Measurements from ENCODE around the gene COX4I1.
"Not testable (repeated sequence)": the region's sequence is repeated elsewhere in the genome, so short reads cannot be mapped to it uniquely, and the experiment has no call there.

Gene COX4I1

DNA sequence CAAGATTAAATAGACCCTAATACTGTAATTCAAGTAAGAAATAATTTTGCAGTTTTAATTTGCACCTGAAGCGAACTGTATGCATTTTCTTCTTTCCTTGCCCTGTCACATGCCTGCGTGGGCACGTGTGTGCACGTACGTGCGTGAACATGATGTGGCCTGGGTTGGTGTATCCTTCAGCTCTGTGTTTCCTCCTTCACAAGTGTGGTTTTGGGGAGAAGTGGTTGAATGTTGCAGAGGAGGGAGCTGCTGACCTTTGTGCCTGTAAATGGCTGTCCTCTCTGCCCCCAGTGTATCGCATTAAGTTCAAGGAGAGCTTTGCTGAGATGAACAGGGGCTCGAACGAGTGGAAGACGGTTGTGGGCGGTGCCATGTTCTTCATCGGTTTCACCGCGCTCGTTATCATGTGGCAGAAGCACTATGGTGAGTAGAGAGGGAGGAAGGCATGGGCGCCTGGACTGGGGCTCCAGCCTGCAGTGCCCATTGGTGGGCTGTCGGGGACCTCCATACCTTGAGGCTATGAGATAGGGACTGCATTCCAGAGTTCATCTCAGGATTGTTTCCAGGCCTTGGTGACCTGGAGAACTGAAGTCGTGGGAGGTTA, 6.0 kb downstream of the COX4I1 start:
- no peak for DNase-seq

DNA sequence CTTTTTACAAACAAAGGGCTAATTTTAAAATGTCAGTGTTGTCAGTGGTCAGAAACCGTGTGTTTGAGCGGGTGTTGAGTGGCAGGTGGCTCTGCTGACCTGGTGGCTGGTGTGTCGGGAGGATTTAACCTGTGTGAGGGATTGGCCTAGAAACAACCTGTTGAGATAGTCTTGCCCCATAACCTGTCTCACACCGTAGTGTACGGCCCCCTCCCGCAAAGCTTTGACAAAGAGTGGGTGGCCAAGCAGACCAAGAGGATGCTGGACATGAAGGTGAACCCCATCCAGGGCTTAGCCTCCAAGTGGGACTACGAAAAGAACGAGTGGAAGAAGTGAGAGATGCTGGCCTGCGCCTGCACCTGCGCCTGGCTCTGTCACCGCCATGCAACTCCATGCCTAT, 7.0 kb downstream of the COX4I1 start:
- no peak for DNase-seq

DNA sequence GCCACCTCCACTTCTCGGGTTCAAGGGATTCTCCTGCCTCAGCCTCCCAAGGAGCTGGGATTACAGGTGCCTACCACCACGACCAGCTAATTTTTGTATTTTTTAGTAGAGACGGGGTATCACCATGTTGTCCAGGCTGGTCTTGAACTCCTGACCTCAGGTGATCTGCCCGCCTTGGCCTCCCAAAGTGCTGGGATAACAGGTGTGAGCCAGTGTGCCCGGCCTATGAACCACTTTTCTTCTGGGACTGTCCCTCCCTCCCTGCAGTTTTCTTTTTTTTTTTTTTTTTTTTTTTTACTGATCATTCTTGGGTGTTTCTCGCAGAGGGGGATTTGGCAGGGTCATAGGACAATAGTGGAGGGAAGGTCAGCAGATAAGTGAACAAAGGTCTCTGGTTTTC, 7.8 kb downstream of the COX4I1 start:
- not testable (repeated sequence) for DNase-seq

DNA sequence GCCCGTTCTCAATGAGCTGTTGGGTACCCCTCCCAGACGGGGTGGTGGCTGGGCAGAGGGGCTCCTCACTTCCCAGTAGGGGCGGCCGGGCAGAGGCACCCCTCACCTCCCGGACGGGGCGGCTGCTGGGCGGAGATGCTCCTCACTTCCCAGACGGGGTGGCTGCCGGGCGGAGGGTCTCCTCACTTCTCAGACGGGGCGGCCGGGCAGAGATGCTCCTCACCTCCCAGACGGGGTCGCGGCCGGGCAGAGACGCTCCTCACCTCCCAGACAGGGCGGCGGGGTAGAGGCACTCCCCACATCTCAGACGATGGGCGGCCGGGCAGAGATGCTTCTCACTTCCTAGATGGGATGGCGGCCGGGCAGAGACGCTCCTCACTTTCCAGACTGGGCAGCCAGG, 8.6 kb downstream of the COX4I1 start:
- DNase-seq, result not testable (repeated sequence)

DNA sequence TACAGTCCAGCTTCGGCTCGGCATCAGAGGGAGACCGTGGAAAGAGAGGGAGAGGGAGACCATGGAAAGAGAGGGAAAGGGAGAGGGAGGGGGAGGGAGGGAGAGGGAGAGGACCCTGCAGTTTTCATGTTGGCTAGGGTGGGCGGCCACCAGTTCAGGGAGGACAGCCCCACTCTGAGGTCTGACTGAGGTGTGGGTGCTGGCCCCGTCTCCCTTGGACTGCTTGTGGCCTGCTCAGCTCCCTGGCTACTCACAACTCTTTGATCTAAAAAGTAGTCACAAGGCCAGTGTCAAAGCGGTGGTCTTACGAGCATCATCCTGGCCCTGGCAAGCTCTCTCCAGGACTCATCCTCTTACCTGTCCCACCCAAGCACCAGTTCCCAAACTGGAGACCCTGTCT, 9.4 kb downstream of the COX4I1 start:
- no peak for DNase-seq

DNA sequence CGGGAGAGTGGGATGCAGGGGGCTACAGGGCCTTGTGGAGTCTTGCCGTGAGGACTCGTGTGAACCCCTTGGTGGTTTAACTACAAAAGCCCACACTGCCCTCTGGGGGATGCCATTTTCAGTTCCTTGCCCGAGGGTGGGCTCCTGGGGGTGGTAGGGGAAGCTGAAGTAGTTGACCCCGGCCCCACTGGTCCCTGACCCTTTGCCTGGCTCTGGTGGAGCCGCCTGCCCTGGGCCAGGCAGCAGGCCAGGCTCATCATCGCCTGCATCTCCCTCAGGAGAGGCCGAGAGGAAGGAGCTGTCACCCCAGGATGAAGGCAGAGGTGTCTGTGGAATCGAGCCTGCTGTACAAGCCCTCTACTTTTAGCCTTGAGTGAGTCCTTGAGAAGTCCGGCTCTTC, 10.2 kb downstream of the COX4I1 start:
- DNase-seq, result no peak

DNA sequence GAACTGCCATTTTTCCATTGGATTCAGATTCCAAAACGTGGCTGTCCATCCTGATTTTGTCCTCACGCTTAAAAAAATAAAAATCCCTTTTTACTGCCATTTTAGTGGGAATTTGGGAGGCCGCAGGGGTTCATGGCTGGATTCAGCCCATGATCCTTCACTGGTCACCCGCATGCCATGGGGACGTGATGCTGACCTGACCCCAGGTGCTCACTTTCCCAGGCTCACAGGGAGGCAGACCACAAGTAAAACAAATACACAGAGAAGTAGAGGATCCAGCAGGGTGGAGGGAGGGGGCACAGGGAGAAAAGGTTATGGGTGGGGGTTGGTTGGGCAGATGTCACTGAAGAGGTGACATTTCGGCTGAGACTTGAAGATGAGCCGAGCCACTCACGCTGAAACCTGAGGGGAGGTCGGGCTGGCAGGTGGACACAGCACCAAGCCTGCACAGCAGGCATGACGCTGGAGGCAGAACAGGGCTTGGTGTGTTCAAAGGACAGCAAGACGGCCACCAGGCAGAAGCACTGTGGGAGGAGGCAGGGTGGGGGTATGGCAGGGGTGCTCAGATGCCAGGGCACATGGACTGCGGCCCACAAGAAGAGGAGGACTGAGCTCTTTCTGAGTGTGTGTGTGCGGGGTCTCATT, 10.7 kb downstream of the COX4I1 start:
- no peak for DNase-seq

DNA sequence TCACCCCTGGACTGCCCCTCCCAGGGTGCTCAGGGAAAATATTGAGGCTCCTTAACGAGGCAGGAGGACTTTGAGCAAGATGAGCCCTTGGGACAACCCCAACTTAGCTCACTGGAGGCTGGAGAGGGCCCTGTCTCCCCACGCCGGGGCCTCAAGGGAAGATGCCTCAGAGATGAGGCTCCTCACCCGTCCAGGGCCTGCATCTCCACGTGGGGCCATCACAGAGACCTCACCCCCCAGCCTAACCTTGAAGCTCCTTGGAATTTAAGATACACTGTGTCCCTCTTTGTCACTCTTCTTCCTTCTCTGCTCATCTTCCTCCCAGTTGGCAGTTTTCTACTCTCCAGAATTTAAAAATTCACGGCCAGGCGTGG, 11.2 kb downstream of the COX4I1 start:
- DNase-seq, result no peak

DNA sequence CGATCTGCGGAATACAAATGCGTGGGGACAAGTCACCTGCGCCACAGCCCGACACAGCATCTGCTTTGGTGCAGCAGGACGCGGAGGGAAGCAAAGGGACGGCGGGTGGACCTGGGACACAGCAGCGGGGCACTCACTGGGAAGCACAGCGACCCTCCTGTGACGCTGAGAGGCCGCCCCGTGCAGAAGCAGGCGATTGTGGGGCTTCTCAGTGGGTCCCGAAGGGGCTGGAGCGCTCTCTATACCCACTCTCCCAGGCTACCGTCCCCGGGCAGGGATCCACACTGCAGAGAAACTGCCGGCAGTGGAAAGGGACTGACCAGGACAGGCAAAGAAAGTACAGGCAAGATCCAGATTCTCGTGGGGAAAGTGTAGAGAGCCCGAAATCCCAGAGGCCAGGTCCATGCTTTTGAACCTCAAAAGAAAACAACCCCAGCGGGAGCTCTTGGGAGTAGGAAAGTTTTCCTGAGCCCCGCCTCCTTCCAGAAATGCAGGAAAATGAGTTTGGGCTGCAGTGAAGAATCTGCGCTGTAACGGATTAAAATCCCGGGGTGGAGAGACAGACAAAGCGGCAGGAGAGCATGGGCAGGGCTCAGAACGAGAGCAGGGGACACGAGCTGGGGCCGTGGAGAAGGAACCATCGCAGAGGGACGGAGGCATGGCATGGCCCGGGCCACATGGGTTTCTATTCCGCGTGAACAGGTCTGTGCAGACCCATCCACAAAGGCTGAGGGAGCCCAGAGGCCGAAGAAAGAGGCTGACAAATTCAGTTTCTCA, 12.7 kb downstream of the COX4I1 start:
- no peak for DNase-seq

DNA sequence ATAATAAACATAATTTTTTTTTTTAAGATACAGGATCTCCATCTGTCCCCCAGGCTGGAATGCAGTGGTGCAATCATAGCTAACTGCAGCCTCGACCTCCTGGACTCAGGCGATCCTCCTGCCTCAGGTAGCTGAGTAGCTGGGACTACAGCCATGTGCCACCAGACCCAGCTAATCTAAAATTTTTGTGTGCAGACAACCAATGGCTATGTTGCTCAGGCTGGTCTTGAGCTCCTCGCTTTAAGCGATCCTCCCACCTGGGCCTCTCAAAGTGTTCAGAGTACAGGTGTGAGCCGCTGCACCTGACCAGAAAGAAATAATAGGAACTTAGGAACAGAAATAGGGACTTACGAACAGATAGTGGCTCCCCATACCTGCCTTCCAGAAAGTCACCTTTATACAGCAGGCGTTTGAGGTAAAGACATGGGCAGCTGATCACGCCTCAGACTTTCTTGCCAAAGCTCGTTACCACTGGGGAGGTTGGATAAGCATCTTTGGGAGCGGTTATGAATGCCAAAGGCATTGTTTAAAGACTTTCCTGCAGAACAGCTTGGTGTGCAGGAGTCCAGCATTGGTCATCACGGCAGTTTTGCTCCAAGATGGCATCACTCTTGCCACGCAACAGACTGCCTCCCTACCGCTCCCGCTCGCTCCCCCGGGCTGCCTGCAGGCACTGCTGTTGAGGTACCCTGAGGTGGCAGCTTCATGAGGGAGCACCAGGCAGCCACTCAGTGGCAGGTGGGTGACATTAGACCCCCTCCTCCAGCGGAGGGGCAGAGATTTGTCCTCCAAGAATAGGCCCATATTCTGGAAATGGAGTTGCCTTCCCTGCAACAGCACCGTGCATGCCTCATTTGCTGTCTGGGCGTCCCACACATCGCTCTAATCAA, 13.6 kb downstream of the COX4I1 start:
- DNase-seq, result no peak

DNA sequence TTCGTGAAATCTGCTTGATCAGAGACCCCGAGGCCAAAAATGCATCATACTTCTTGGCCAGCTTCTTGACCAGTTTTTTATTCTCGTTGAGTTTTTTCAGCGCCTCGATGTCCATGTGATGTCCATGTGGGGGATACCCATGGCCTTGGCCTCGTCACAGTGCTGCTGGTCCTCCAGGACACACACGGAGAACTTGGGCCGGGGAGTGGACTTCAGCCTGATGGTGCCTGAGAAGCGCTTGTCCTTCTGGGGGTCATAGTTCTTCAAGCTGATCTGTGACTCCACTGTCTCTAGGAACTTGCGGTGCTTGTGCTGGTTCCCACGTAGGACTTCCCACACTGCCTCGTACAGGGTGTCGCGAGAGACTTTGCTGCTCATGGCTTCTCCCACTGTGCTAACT, 16.7 kb downstream of the COX4I1 start:
- no peak for DNase-seq

DNA sequence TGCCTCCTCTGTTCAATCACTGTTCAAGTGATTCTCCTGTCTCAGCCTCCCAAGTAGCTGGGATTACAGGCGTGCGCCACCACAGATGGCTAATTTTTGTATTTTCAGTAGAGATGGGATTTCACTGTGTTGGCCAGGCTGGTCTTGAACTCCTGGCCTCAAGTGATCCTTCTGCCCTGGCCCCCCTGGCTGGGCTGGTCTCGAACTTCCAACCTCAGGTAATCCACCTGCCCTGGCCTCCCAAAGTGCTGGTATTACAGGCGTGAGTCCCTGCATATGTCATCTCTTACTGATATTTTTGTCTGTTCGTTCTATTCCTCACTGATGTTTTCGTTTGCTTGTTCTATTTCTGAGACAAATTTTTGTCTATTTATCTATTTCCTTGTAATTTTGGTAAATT, 17.7 kb downstream of the COX4I1 start:
- DNase-seq, result not testable (repeated sequence)

DNA sequence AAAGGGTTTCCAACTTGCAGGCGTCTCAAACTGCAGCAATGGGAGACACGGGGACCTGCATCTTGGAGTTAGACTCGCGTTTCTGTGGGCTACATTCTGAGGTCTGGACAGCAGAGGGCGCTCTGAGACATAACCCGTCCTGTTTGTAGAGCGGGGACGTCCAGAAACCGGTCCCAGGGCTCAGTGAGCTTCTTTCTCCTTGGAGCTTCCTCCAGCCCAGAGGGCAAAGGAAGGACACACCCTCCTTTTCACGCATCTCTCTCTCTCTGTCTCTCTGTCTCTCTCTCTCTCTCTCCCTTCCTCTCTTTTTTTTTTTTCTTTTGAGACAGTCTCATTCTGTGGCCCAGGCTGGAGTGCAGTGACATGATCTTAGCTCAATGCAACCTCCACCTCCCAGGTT, 19.8 kb downstream of the COX4I1 start:
- peak; percentile 87 for DNase-seq

DNA sequence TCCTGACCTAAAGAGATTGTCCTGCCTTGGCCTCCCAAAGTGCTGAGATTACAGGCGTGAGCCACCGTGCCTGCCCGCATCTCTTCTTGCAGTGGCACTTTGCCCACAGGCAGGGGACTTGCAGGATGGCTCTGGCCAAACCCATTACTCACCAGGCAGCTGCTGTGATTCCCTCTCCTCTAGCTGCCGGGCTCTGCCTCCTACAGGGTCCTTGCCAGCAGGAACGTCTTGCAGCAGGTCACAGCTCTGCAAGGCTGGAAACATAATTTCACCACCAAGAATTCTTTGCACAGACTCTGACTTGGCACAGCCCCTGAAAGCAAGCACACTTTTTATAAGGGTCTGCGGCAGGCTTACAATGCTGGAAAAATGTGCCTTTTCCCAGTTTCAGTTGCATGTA, 20.3 kb downstream of the COX4I1 start:
- DNase-seq, result no peak

DNA sequence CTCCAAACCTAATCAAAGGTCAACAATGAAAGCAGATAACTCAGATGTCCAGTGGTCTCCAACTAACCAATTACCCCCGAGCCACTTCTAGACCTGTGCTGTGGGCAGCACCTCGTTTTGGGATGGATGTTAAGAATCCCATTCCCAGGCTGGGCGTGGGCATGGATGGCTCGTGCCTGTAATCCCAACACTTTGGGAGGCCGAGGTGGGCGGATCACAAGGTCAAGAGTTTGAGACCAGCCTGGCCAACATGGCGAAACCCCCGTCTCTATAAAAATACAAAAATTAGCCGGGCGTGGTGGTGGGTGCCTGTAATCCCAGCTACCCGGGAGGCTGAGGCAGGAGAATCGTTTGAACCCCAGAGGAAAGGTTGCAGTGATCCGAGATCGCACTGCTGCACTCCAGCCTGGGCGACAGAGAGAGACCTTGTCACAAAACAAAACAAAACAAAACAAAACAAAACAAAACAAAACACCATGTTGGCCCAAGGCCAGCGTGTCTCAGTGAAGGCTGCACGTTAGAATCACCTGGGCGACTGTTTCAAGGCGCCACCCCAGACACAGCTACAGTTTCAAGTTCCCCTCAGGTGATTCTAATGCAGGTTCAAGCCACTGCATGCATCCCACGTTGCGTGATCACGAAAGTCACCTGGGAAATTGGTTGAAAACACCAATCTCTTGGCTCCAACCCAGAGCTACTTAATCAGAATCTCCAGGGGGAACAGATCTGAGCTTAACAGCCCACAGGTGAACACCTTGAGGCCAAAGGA, 21.3 kb downstream of the COX4I1 start:
- DNase-seq, result no peak

DNA sequence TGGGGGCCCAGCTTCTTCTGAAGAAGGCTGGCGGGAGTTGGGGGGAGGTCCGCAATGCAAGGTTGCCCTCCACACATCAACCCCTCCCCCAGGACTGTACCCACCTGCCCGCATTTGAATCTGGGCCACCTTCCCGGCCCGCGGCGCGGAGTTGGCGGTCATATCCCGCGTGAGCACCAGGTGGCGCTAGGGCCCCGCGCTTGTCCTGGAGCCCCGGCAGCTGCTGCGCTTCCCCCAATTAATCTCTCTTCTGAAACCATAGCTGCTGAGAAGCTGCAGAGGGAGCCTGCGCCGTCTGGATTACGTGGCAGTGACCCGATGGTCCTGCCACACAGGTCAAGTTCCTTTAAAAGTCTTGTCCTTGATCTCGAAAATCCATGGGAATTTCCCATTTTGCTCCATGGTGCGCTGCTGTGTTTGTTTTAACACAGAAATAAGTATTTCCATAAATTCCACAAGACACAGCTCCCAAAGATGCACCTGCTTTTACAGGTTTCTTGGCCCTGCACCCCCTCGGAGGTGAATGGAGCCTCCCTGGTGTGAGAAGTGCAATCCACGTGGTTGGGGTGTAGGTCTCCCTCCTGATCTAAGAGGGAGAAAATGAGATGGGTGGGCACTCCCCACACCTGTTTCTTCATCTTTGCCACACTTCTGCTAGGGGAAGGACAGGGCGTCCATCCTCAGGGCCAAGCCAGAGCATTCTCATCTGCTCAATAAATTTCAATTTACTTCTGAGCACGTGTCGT, 22.1 kb downstream of the COX4I1 start:
- peak; percentile 83 for DNase-seq

DNA sequence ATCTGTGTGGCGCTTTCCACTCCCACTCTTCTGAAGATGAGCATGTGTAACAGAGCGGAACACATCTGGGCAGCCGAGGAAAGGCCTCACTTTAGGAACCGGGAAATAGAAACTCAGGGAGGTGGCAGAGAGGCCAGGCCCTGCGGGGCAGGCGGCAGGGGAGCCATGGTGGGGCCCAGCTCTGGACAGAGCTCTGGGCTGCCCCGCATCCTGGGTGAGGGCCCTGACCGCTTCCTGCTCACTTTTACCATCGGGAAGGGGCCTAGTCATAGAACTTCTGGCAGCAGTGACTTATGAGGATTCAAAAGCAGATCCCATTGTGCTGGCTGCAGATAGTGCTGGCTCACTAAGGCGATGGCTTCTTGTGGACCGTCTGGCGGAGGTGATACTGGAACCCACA, 22.6 kb downstream of the COX4I1 start:
- DNase-seq, result no peak

DNA sequence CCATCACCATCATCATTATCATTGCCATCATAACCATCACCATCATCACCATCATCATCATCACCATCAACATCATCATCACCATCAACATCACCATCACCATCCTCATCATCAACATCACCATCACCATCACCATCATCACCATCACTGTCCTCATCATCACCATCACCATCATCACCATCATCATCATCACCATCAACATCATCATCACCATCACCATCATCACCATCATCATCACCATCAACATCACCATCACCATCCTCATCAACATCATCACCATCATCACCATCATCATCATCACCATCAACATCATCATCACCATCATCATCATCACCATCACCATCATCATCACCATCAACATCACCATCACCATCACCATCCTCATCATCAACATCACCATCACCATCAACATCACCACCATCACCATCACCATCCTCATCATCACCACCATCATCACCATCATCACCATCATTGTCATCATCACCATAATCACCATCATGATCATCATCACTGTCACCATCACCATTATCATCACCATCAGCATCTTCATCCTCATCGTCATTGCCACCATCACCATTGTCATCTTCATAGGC, 23.9 kb downstream of the COX4I1 start:
- no peak for DNase-seq

DNA sequence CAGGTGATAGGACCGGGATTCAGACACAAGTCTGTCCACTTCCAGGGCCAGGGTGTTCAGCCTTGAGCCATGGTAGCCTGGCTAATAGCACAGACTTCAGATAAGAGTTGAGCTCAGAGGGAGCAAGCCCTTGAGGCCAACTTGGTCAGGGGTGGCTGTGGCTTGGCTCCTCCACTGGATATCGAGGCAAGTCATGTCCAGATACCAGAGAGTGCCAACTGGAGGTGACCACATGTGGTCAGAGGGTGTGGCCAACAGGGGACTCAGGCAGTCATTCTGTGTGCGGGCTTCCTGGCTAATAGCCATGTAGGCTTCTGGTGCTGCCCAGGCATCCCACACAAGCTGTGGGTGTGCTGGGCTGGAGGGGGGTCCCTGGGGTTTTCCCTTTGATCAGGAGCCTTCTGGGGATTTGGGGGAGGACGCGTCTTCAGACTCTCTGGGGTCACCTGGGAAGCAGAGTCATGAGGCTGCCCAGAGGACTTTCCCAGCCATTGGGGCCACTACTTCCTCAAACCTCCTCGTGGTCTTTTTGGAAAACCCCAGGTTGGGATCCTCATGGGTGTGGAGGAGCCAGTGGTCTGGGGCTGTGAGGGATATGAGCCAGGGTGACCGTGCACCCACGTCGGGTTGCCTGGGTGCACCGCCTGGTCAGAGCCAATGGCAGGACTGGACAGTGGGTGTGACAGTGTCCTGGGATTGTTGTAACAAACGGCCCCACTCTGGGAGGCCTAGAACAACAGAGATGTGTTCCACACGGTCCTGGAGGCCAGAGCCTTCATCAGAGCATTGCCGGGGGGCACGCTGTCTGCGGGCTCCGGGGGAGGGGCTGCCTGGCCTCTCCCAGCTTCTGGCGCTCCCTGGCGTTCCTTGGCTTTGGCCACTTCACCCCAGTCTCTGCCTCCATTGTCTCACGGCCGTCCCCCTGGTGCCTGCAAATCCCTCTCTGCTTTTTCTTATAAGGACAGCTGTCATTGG, 25.0 kb downstream of the COX4I1 start:
- no peak for DNase-seq

DNA sequence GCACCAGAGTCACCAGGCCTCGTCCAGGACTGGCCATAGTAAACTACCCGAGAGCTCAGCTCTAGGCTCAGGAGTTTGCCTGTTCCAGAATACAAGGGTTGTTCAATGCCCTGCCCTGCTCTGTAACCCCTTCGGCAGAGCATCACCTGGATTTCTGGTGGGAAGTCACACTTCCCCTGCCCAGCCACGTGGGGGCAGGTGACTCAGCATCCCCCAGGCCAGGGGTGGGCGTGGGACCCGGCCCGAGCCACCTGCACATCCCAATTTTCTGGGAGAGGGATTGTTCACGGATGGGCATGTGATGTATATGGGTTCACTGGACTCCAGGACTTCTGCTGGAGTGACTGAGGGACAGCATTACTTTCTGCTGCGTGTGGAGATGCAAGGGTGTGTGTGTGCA, 25.8 kb downstream of the COX4I1 start:
- DNase-seq, result no peak

Measured in stimulated activated CD4-positive, alpha-beta T cell treated with anti-CD3 and anti-CD28 coated beads, Interleukin-12 subunit alpha, Interleukin-12 subunit beta, amount 100 ng/mL, for 4 hours (primary cell).